GM21717 (cell line): ENCODE results near the gene LNX2.

ENCODE experiments used
- ATAC-seq: cut with Tn5 transposase; IDR thresholded peaks from one replicate; pipeline ENCODE4 v1.9.1; 2021; ENCODE audit warnings: mild to moderate bottlenecking, moderate library complexity; ENCODE audit not compliant: unreplicated experiment

LNX2 gene

DNA sequence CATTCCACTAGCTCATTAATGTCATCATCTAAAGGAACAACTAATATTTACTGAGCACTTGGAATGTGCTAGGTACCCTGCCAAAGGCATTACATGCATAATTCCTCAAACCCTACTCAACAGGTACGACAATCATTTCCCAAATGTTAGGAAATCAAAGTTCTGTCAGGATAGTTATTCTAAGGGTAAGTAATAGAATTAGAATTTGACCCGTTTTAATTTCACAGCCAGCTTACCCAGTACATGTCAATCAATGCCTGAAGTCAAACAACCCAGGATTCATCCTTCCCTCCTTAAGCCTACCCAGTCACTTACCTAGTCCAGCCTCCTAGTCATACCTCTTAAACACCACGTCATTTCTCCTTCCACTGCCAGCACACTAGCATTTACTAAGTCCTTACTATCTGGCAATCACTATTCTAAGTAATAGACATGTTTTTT is 2.4 kb downstream of the LNX2 start:
- ATAC-seq: no peak

GRCh38 chr13:27613628-27614027 is 6.7 kb downstream of the LNX2 start:
- ATAC-seq: no peak

- ATAC-seq: no peak
Observed at GRCh38 chr13:27607125-27607524, 13.2 kb downstream of the LNX2 start.

GRCh38 chr13:27605610-27606200 is 14.6 kb downstream of the LNX2 start:
- ATAC-seq: no peak

GRCh38 chr13:27605099-27605498 is 15.2 kb downstream of the LNX2 start:
- no peak for ATAC-seq

GRCh38 chr13:27601803-27602202 is 18.5 kb downstream of the LNX2 start:
- no peak for ATAC-seq

DNA sequence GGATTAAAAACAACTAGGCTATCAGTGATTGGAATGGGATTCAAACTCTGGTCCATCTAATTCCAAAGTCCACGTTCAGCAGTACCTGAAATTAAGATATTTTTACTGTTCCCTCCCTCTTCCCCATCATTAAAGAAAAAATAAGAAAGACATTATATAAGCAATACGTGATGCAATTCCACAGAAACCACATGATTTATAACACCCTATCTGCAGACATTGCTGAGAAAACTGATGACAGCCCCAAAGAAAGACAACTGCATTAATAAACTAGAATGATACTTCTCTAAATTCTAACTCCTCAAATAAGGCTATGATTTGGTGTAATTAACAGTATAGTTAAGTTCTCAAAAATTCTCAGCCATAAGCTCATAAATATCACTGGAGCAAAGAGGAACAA is 19.1 kb downstream of the LNX2 start:
- ATAC-seq: no peak

- ATAC-seq: no peak
Observed at GRCh38 chr13:27600711-27601110, 19.6 kb downstream of the LNX2 start.

DNA sequence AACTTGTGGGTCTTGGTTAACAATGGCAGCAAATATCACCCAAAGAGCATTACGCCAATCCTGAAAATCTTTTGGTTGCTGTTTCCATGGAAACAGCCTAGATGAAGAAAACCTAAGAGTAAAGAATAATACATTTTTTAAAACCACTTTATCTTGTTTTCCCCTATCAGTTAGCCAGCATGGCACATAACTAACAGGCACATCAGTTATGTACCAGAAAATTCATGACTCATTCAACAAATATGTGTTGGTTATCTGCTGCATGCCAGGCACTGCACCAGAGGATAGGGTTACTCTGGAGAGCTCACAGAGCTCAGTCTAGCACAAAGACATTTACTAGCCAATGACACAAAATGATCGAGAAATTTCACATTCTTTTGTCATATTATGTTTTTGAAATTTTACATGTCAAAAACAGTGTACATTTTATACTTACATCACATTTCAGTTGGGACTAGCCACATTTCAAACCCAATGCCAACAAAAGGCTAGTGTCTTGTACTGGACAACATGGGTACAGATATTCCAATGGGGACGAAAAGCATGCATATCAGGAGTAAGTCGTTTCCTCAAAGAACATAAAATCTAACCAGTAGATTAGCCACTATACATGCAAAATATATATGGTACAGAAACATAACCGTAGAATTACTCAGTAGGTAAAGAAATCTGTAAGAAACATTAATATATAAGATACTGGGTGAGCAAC is 20.3 kb downstream of the LNX2 start:
- no peak for ATAC-seq

DNA sequence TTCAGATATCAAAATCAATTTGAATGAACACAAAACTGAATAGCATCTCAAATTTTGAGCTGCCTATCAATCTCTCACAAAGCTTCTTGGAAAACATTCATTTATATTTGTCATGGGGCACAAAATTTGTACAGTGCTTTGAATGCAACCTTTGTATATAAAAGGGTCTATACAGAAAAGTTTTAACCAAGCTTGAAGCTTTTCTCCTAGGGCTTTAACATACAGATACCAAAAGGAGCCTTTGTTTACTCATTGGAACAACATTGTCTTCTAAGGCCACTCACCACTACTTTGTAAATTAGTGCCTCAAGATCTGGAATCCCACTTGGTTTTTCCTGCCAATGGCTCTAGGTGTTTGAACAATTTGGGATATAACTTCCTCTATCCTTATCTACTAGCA is 21.2 kb downstream of the LNX2 start:
- no peak for ATAC-seq

- no peak for ATAC-seq
Observed at GRCh38 chr13:27595055-27595811, 25.1 kb downstream of the LNX2 start.

GRCh38 chr13:27593267-27593666 is 27.1 kb downstream of the LNX2 start:
- ATAC-seq: no peak

DNA sequence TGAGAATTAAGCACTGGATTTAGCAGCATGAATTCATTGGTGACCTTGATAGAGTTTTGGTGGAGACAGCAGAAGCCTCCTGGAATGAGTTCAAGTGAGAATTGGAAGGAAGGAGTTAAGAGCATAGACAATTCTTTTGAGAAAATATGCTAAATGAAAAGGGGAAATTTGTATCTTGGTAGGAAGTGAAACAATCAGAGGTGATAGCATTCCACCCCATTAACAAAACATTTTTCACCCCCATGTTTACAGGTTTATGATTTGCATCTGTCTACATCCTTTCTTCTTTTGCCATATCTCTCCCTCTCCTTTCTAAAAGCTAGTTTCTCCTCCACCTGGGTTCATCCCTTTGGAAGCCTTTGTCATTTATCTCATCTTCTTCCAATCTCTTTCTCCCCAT is 27.5 kb downstream of the LNX2 start:
- no peak for ATAC-seq

DNA sequence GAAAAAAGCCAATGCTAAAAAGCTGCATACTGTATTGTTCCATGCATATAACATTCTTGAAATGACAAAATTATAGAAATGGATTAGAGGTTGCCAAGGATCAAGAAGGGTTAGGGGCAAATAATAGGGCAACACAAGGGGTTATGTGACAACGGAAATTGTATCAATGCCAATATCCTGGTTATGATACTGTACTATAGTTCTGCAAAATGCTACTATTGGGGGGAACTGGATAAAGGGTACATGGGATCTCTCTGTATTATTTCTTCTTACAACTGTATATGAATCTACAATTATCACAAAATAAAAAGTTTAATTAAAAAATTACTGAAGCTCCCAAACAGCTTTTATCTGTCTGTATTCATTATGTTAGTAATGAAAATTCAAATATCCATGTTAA is 31.9 kb downstream of the LNX2 start:
- no peak for ATAC-seq

- ATAC-seq: no peak
Observed at GRCh38 chr13:27587095-27587746, 33.1 kb downstream of the LNX2 start.

DNA sequence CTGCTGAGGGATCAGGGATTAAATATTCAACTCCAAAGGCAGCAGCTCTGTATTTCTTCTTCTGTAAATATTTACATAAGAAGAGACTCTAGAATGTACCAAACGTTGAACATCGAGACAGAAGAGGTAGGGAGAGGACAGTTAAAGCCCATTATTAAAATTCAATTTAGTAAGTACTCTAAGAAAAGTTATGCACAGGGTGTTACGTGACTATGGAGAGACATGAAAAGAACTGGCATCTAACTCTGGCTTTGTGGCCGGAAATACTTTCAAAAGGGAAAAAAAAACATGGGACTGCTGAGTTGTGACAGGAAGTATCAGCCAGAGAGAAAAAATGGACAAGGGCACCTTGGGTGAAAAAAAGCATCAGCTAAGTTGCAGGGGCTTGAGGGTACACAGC is 36.7 kb downstream of the LNX2 start:
- no peak for ATAC-seq

DNA sequence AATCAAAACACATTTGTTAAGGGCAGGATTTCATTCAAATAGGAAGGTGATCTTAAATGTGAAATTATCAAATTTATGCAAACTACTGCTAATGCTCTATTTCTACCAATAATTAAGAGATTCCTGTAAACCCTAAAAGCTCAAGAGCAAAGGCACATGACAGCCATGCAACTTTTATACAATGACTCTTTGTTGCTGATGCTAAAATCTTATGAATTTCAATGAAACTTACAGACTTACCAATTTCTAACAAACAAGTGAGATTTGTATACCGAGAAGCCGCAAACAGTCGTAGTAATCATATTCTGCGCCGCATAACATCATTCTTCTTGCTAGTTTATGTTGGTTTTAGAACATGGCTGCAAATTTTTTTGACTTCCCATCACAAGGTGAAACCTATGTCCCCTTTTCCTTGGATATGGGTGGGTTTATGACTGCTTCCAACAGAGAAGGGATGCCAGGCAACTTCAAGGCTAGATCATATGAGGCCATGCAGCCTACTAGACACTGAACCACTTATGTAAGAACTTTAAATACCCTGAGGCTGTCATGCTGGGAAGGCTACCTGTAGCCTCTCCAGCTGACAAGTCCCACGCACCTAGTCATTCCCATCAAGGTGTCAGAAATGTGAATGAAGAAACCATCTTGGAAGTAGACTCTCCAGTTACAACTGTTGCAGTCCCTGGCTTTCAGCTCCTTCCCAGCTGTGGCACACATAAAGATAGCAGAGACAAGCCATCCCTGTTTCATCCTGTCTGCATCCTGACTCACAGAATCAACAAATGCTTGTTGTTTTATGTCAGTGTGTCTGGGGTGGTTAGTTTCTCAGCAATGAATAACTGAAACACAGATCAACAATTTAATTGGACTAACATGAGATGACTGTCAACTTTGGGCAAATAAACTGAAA is 42.0 kb downstream of the LNX2 start:
- ATAC-seq: no peak

- no peak for ATAC-seq
Observed at GRCh38 chr13:27574661-27575060, 45.7 kb downstream of the LNX2 start.

DNA sequence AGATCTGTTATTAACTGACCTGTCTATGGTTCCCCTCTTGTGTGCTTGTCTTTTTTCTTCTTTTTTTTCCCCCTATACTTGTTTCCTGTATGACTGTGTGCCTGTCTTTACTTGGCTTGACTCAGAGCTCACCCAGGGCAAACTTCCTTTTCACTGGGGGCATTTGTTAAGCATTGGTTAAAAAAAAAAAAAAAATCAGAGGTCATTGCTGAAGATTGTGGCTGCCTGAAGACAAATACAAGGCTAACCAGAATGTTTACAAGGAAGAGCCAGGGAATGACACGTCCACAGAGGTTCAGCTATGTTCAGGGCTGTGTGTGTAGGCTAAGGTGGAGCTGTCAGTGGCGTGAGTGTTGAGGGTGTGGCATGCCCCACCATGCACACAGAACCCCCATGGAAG is 47.1 kb downstream of the LNX2 start:
- ATAC-seq: no peak

- ATAC-seq: no peak
Observed at GRCh38 chr13:27572234-27572901, 48.0 kb downstream of the LNX2 start.
